Colonic mucosa (tissue), 4 donors: ENCODE data around the gene ICAM4. TPM values are rescaled to one million over a fixed set of nuclear protein-coding genes. Genes with fewer than 3 reads are reported as not detected.
A peak's percentile ranks its signal among the peaks of the same experiment; 100 is the strongest.

Experiments
- DNase-seq: peaks from one replicate; pipeline ENCODE4 v3.0.0-alpha.2; 2020
- H3K27ac ChIP-seq: fragments of 200-600 bp; one replicate; pipeline ENCODE4 v1.8.0; 2021
- H3K27me3 ChIP-seq: fragments of 200-600 bp; one replicate; pipeline ENCODE4 v1.8.0; 2021
- H3K36me3 ChIP-seq: fragments of 200-600 bp; one replicate; pipeline ENCODE4 v1.8.0; 2021
- H3K4me1 ChIP-seq: fragments of 200-600 bp; one replicate; pipeline ENCODE4 v1.8.0; 2021; ENCODE audit warnings: mild to moderate bottlenecking
- H3K4me3 ChIP-seq: fragments of 200-600 bp; one replicate; pipeline ENCODE4 v1.8.0; 2021
- H3K9ac ChIP-seq, 2 donors: one replicate each; pipeline ENCODE4 v1.7.0; 2013; ENCODE audit warnings: control low read depth in 2 of 2, low read depth in 2 of 2, low read length in 2 of 2
- H3K9me3 ChIP-seq: fragments of 200-600 bp; one replicate; pipeline ENCODE4 v1.8.0; 2021
- CTCF ChIP-seq: fragments of 200-600 bp; IDR thresholded peaks from one replicate; pipeline ENCODE4 v1.8.0; 2022; ENCODE audit warnings: antibody characterized with exemption, mild to moderate bottlenecking
- intact Hi-C: fragments of 100-400 bp; cut with DNase I; formaldehyde crosslinking; loops from one replicate; pipeline ENCODE4 v1.14.1; 2022
- total RNA-seq, 2 donors: library from RNA; stranded (reverse); fragmentation: NEBNext Ultra II Directional in 1 of 2; extraction: Animal tissue kit (Norgen Biotek cat#: 25700) in 1 of 2; gene quantifications; one replicate each; pipeline ENCODE4 v1.2.1, GENCODE V29; 2021
- donor health status: healthy.
- donor health status: DM: no; HTN: no; CAD: no.
- donor health status: DM: no; HTN: no; CAD: no.

ICAM4 gene
- total RNA-seq, 2 donors from 2014 or later = 0.19 to 0.37 TPM

- H3K27ac ChIP-seq = no peak overlapping the region
- no peaks in the 10 kb centered on the region for H3K36me3 ChIP-seq
- intact Hi-C loops = no loop called here
- no peak overlapping the region for H3K9ac ChIP-seq
- TF ChIP-seq CTCF = no peak
- no peak overlapping the region for H3K4me3 ChIP-seq
- peaks cover 24% of the 10 kb centered on the region for H3K27me3 ChIP-seq
- H3K4me1 ChIP-seq = peaks cover 23% of the 10 kb centered on the region
- DNase-seq = no peak
- H3K9me3 ChIP-seq = no peaks in the 10 kb centered on the region
These were observed 1.8 kb upstream of the ICAM4 start for GRCh38 chr19:10284960-10285278.

- no peak for DNase-seq
- Histone ChIP-seq H3K9ac (no peak overlapping the region), H3K27ac (no peak overlapping the region), H3K9me3 (no peaks in the 10 kb centered on the region), H3K4me3 (no peak overlapping the region), H3K27me3 (peaks cover 28% of the 10 kb centered on the region), H3K36me3 (no peaks in the 10 kb centered on the region), H3K4me1 (peaks cover 26% of the 10 kb centered on the region)
- intact Hi-C loops = no loop called here
- TF ChIP-seq CTCF = no peak
These were observed 1.4 kb upstream of the ICAM4 start for GRCh38 chr19:10285393-10285792.

GRCh38 chr19:10288662-10289166 lies 2.0 kb downstream of the ICAM4 start:
- intact Hi-C loops = no loop called here
- Histone ChIP-seq H3K4me3 (peak overlapping the region; percentile 17), H3K9ac (peak overlapping the region in 1 of 2 donors; percentile 12), H3K4me1 (peaks cover 40% of the 10 kb centered on the region), H3K27ac (no peak overlapping the region), H3K36me3 (no peaks in the 10 kb centered on the region), H3K27me3 (peaks cover 59% of the 10 kb centered on the region), H3K9me3 (no peaks in the 10 kb centered on the region)
- no peak for TF ChIP-seq CTCF
- peak; percentile 72 for DNase-seq

GRCh38 chr19:10289167-10289835 lies 2.5 kb downstream of the ICAM4 start:
- TF ChIP-seq CTCF = no peak
- peaks cover 65% of the 10 kb centered on the region for H3K27me3 ChIP-seq
- H3K9me3 ChIP-seq = no peaks in the 10 kb centered on the region
- peaks cover 40% of the 10 kb centered on the region for H3K4me1 ChIP-seq
- peak overlapping the region; percentile 17 for H3K4me3 ChIP-seq
- no peaks in the 10 kb centered on the region for H3K36me3 ChIP-seq
- intact Hi-C loops = no loop called here
- peak overlapping the region in 1 of 2 donors; percentile 12 for H3K9ac ChIP-seq
- peak; percentile 41 for DNase-seq
- H3K27ac ChIP-seq = no peak overlapping the region

- Histone ChIP-seq H3K27me3 (peaks cover 71% of the 10 kb centered on the region), H3K4me1 (peaks cover 40% of the 10 kb centered on the region), H3K9me3 (no peaks in the 10 kb centered on the region), H3K9ac (peak within 1 kb of the TSS in 1 of 2 donors; percentile 12), H3K4me3 (peak within 1 kb of the TSS; percentile 42), H3K27ac (no peak within 1 kb of the TSS), H3K36me3 (no peaks in the 10 kb centered on the region)
- DNase-seq = no peak
- no peak for TF ChIP-seq CTCF
- intact Hi-C loops = no loop called here
These were observed 3.1 kb downstream of the ICAM4 start, which contains the start of gene ICAM5 for GRCh38 chr19:10289836-10290356. ICAM5 (plus strand) TSS chr19:10289952; CDS start chr19:10290044, 92 bp downstream.
